ENCODE results near the gene VPS37C. TPM values are rescaled to one million over a fixed set of nuclear protein-coding genes. Genes with fewer than 3 reads are reported as not detected.

VPS37C gene
- total RNA-seq, 1 donor from 2014 or later: 29.1 TPM

- H3K9me3 Mint-ChIP-seq: no peaks in the 10 kb centered on the region
- H3K4me3 Mint-ChIP-seq: no peak overlapping the region
- no peak for DNase-seq (ENCODE audit: low spot score in 2 of 2, unreplicated experiment in 2 of 2)
- peaks cover 6% of the 10 kb centered on the region for H3K4me1 Mint-ChIP-seq
- no peak overlapping the region for H3K27ac Mint-ChIP-seq
- no peaks in the 10 kb centered on the region for H3K27me3 Mint-ChIP-seq (ENCODE audit: low read depth)
- peaks cover 6% of the 10 kb centered on the region for H3K36me3 Mint-ChIP-seq
- no peak for TF ChIP-seq CTCF (IDR thresholded peaks at IDR 0.05; ENCODE audit: unreplicated experiment)
Measured at GRCh38 chr11:61132646-61133045, 28.6 kb downstream of the VPS37C start.

- H3K9me3 Mint-ChIP-seq: no peaks in the 10 kb centered on the region
- TF ChIP-seq CTCF (IDR thresholded peaks at IDR 0.05; ENCODE audit: unreplicated experiment): no peak
- peaks cover 6% of the 10 kb centered on the region for H3K4me1 Mint-ChIP-seq
- H3K4me3 Mint-ChIP-seq: no peak overlapping the region
- H3K36me3 Mint-ChIP-seq: peaks cover 4% of the 10 kb centered on the region
- no peak overlapping the region for H3K27ac Mint-ChIP-seq
- DNase-seq (ENCODE audit: low spot score in 2 of 2, unreplicated experiment in 2 of 2): no peak
- H3K27me3 Mint-ChIP-seq (ENCODE audit: low read depth): no peaks in the 10 kb centered on the region
Measured at GRCh38 chr11:61131998-61132555, 29.1 kb downstream of the VPS37C start.

- Mint-ChIP-seq H3K4me1 (peaks cover 6% of the 10 kb centered on the region), H3K4me3 (no peak overlapping the region), H3K27me3 (ENCODE audit: low read depth) (no peaks in the 10 kb centered on the region), H3K36me3 (peaks cover 3% of the 10 kb centered on the region), H3K9me3 (no peaks in the 10 kb centered on the region), H3K27ac (no peak overlapping the region)
- DNase-seq (ENCODE audit: low spot score in 2 of 2, unreplicated experiment in 2 of 2): no peak
- no peak for TF ChIP-seq CTCF (IDR thresholded peaks at IDR 0.05; ENCODE audit: unreplicated experiment)
Measured at GRCh38 chr11:61131586-61131985, 29.6 kb downstream of the VPS37C start.

- Mint-ChIP-seq H3K27me3 (ENCODE audit: low read depth) (no peaks in the 10 kb centered on the region), H3K36me3 (no peaks in the 10 kb centered on the region), H3K4me3 (no peak overlapping the region), H3K9me3 (no peaks in the 10 kb centered on the region), H3K4me1 (peaks cover 6% of the 10 kb centered on the region), H3K27ac (no peak overlapping the region)
- TF ChIP-seq CTCF (IDR thresholded peaks at IDR 0.05; ENCODE audit: unreplicated experiment): no peak
- no peak for DNase-seq (ENCODE audit: low spot score in 2 of 2, unreplicated experiment in 2 of 2)
Measured at GRCh38 chr11:61131186-61131585, 30.0 kb downstream of the VPS37C start.

- Mint-ChIP-seq H3K27ac (peak overlapping the region; percentile 54), H3K27me3 (ENCODE audit: low read depth) (no peaks in the 10 kb centered on the region), H3K4me3 (peak overlapping the region; percentile 2), H3K4me1 (peaks cover 15% of the 10 kb centered on the region), H3K9me3 (no peaks in the 10 kb centered on the region), H3K36me3 (no peaks in the 10 kb centered on the region)
- DNase-seq (ENCODE audit: low spot score in 2 of 2, unreplicated experiment in 2 of 2): peak; percentile 81 to 96
- peak; percentile 96 for TF ChIP-seq CTCF (IDR thresholded peaks at IDR 0.05; ENCODE audit: unreplicated experiment)
Measured at GRCh38 chr11:61129639-61130523, 31.3 kb downstream of the VPS37C start.

Data from mesothelial cell of epicardium (in vitro differentiated cells).